ENCODE data around the gene TPPP.

Gene TPPP

GRCh38 chr5:676699-677076, 16.5 kb downstream of the TPPP start:
- DNase-seq = no peak

GRCh38 chr5:675871-676698, 17.1 kb downstream of the TPPP start:
- DNase-seq = no peak

DNA sequence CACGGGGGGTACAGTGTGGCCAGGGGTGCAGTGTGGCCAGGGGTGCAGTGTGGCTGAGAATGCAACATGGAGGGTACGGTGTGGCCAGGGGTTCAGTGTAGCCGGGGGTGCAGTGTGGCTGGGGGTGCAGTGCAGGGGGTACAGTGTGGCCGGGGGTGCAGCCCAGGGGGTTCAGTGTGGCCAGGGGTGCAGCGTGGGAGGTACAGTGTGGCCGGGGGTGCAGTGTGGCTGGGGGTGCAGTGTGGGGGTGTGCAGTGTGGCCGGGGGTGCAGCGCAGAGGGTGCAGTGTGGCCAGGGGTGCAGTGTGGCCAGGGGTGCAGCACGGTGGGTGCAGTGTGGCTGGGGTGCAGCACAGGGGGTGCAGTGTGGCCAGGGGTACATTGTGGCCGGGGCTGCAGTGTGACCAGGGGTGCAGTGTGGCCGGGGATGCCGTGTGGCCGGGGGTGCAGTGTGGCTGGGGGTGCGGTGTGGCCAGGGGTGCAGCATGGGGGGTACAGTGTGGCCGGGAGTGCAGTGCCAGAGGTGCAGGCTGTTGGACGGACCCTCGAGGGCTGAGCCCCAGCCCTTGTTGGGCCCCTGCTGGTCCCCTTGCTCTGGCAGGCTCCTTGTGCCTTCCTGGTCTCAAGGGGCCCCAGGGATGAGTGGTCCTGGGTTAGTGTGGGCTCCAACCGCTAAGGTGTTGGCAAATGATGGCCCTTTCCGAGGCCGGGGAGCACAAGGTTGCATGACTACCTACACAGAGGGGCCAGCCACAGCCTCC, 17.9 kb downstream of the TPPP start:
- no peak for DNase-seq

DNA sequence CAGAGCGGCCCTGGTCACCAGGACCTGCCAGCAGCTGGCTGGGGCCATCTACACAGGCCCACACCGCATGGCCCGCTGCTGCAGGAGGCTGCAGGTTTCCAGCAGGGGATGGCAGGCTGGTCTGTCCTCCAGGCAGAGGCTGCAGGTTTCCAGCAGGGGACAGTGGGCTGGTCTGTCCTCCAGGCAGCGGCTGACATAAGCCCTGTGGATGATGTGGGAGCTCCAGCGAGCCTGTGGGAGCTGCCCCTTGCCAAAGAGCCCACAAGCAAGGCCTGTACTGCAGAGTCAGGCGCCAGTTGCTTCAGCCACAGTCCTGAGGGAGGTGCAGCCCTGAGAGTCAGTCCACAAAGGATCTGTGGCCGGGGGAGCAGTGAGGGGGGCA, 18.5 kb downstream of the TPPP start:
- DNase-seq = no peak

DNA sequence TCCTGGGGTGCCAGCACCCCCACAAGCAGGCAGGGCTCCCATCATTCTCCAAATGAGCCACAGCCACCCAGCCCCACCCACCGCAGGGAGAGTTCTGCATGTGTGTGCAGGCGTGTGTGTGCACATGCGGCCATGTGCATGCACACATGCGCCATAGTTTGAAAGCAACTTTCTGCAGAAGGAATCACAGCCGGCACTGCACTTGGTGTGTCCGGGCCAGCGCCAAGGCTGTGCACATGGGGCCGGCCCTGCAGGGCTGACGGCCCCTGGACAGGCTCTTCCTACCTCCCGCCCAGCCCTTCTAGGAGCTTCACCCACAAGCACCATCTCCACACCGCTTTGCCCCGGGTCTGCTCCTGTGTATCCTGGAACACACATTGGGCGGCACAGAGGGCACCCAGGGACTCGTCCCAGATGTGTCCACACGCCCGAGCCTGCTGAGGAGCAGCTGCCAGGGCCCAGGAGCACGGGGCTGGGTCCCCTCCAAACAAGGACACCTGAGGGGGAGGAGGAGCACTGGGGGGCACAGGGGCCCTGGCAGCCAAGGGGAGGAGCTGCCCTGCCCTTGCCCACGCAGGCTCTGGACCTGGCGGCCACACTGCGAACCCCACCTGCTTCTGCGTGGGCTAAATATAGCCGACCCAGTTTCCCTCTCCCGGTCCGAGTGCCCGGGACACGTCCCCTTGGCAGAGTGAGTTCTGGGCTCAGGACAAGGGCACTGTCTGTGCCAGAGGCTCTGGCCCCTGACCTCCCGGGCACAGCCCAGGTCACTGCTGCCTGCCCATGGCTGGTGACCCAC, 19.1 kb downstream of the TPPP start:
- no peak for DNase-seq

GRCh38 chr5:673161-673830, 19.9 kb downstream of the TPPP start:
- no peak for DNase-seq

GRCh38 chr5:672329-673160, 20.6 kb downstream of the TPPP start:
- peak; percentile 71 for DNase-seq

DNA sequence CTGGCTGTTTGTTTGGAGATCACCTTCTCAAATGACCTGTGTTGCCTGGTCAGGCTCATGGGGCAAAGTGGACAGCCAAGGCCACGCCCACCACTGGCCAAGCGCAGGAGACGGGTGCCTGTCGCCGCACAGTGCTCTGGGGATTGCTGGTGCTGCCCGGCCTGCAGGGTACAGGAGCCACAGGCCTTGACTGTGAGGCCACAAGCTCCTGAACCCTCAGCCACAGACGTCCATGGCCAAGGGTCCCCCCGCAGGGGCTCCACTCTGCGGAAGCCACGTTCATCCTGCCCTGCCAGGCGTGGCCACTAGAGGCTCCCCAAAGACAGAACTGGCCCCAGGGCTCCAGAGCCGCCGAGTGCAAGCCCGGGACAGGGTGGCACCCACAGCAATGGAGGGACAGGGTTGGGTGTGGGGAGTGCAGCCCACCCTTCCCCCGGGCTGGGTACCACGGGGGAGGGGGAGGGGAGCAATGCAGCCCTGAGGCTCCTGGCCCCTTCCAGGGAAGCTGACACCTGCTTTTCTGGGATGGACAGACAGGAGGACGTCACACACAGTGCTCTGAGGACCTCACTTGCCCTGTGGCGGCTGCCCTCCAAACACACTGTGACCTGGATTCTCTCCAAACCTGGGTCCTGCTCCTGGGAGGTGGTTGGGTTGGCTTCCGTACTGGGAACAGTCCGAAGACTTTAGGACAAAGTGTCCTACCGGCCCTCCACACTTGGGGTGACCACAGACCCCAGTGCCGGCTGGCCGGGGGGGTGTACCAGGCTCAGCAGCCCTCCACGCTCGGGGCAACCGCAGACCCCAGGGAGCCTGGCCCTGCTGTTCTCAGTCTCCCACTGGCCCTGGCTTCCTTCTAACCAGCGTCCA, 21.5 kb downstream of the TPPP start:
- peak; percentile 63 for DNase-seq

DNA sequence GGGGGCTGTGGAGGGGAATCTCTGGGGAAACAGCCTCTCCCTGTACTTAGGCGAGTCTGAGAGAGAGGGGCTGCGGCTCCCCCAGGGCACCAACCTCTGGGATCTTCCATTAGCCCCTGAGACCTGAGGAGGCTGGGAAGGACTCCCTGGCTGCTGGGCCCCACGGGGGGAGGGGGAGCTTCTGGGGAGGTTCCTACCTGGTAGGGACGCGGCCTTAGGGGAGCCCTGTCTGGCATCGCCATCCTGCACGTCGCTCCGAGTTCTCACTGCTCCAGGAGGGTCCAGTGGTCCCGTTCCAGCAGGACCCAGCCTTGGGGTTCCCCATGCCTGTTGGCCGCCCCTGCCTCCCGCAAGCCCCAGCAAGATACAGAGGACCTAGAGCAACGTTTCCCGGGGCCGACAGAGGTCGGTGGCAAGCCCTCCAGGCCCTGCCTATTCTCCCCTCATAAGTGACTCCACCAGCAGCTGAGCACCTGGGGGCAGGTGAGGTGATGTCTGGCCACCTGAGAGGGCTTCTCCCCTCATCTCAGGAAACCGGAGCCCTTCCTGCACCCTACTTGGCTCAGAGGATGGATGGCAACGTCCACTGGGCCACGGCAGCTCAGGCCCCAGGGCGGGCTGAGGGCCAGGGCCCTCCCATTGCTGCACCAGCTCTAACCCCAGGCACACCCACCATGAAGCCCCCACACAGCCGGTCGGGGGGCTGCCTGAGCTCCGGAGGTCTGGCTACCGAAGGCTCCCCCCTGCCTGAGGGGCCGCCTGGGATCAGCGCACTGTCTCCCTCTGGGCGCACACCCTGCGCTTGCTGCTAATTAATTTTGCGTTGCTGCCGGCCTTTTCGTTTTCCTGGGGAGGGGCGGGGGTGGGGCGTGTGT, 22.5 kb downstream of the TPPP start:
- DNase-seq = no peak

GRCh38 chr5:669842-670395, 23.2 kb downstream of the TPPP start:
- DNase-seq = no peak

GRCh38 chr5:669111-669841, 23.9 kb downstream of the TPPP start:
- DNase-seq = no peak

GRCh38 chr5:668283-668995, 24.7 kb downstream of the TPPP start:
- no peak for DNase-seq

- DNase-seq = no peak
These were observed 26.2 kb downstream of the TPPP start for GRCh38 chr5:666816-667498.

GRCh38 chr5:665956-666711, 27.0 kb downstream of the TPPP start:
- no peak for DNase-seq

DNA sequence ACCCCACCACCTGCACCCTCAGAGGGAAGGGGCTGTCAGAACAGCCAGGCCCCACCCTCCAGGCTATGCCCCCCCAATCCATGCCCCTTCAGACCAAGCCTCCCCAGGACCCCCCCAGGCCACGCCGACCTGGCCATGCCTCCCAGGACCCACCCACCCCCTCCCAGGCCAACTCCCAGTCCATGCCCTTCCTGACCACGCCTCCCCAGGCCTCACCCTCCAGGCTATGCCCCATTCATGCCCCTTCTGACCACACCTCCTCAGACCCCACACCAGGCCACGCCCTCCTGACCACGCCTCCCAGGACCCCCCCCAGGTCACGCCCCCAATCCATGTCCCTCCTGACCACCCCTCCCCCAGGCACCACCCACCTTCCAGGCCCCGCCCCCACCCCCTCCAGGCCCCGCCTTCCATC, 27.6 kb downstream of the TPPP start:
- no peak for DNase-seq

DNA sequence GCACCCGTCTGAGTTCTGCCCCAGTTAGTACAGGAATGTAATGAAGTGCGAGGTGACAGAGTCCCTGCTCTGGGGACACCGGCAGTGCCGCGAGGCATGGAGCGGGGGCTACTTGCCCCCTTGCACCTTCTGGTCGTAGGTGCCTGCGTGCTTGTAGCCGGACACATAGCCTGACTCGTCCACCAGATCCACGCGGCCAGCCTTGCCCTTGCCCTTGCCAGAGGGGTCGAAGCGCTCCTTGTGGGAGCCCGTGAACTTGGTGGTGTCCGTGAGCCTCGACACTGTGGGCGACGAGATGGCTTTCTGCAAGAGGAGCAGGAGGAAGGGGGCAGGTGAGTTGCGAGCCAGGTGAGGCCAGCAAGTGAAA, 28.2 kb downstream of the TPPP start:
- DNase-seq = no peak

Measured in stimulated activated naive CD4-positive, alpha-beta T cell treated with Interleukin-2 at 50 U/mL for 16 hours (primary cell).